WTC11 (cell line): Measurements from ENCODE around the gene MPV17L2. TPM values are rescaled to one million over a fixed set of nuclear protein-coding genes. Genes with fewer than 3 reads are reported as not detected.

ENCODE experiments used
- ATAC-seq: fragments of 200-7000 bp; cut with Tn5 transposase; 2 replicates; pipeline ENCODE4 v1.10.0; 2021; ENCODE audit warnings: mild to moderate bottlenecking, moderate library complexity
- CTCF ChIA-PET: fragments of 300-600 bp; sonication (Branson Sonifier 250); formaldehyde crosslinking; loops from one replicate; lab custom pipeline; 2021; ENCODE audit warnings: antibody characterized with exemption; lab: Charles Lee
- POLR2A ChIA-PET: fragments of 350-600 bp; sonication (Branson Sonifier 250); formaldehyde crosslinking; loops from one replicate; lab custom pipeline; 2021; ENCODE audit warnings: antibody characterized with exemption; lab: Charles Lee
- DNase-seq: peaks from one replicate; pipeline ENCODE4 v3.0.0; 2021; ENCODE audit warnings: low spot score
- H3K27ac Mint-ChIP-seq: 2 replicates; pipeline ENCODE4 v1.8.0; 2021; ENCODE audit warnings: mixed read lengths
- H3K27me3 Mint-ChIP-seq: 2 replicates; pipeline ENCODE4 v1.8.0; 2021; ENCODE audit warnings: low read depth, mild to moderate bottlenecking, moderate library complexity, mixed read lengths
- H3K36me3 Mint-ChIP-seq: 2 replicates; pipeline ENCODE4 v1.8.0; 2021; ENCODE audit warnings: mixed read lengths
- H3K4me1 Mint-ChIP-seq: 2 replicates; pipeline ENCODE4 v1.8.0; 2022; ENCODE audit warnings: mixed read lengths
- H3K4me3 Mint-ChIP-seq: 2 replicates; pipeline ENCODE4 v1.8.0; 2021; ENCODE audit warnings: mild to moderate bottlenecking, moderate library complexity, mixed read lengths
- H3K9me3 Mint-ChIP-seq: 2 replicates; pipeline ENCODE4 v1.8.0; 2021; ENCODE audit warnings: mixed read lengths
- CREB1 ChIP-seq: sonication (generic); formaldehyde crosslinking; IDR thresholded peaks from 2 replicates; pipeline ENCODE4 v1.8.0; 2023; ENCODE audit warnings: mild to moderate bottlenecking, missing genetic modification reagents
- EMX1 ChIP-seq: fragments of 250-450 bp; sonication (Bioruptor Pico); IDR thresholded peaks from 2 replicates; pipeline ENCODE4 v1.8.0; 2021; ENCODE audit warnings: mild to moderate bottlenecking
- ESRRA ChIP-seq: sonication (generic); formaldehyde crosslinking; IDR thresholded peaks from 2 replicates; pipeline ENCODE4 v1.8.1; 2022; ENCODE audit warnings: mild to moderate bottlenecking, missing genetic modification reagents, borderline replicate concordance
- FOXK1 ChIP-seq: sonication (generic); formaldehyde crosslinking; IDR thresholded peaks from 2 replicates; pipeline ENCODE4 v1.8.0; 2022; ENCODE audit warnings: mild to moderate bottlenecking, moderate library complexity, missing genetic modification reagents
- FOXP1 ChIP-seq: sonication (generic); formaldehyde crosslinking; IDR thresholded peaks from 2 replicates; pipeline ENCODE4 v1.8.0; 2022; ENCODE audit warnings: missing genetic modification reagents, mild to moderate bottlenecking, moderate library complexity, borderline replicate concordance
- IRF2 ChIP-seq: sonication (generic); formaldehyde crosslinking; IDR thresholded peaks from 2 replicates; pipeline ENCODE4 v1.8.0; 2022; ENCODE audit warnings: low read depth, missing genetic modification reagents, borderline replicate concordance
- ZNF138 ChIP-seq: sonication (generic); formaldehyde crosslinking; conservative IDR thresholded peaks from 2 replicates; pipeline ENCODE4 v1.8.1; 2022; ENCODE audit warnings: mild to moderate bottlenecking, moderate library complexity, missing genetic modification reagents
- ZNF317 ChIP-seq: sonication (generic); formaldehyde crosslinking; IDR thresholded peaks from 2 replicates; pipeline ENCODE4 v1.8.1; 2023; ENCODE audit warnings: low read depth, mild to moderate bottlenecking, moderate library complexity, missing genetic modification reagents, borderline replicate concordance
- ZNF416 ChIP-seq: fragments of 250-450 bp; sonication (Bioruptor Pico); IDR thresholded peaks from 2 replicates; pipeline ENCODE4 v1.9.0; 2021; ENCODE audit warnings: mild to moderate bottlenecking, inconsistent platforms
- ZNF423 ChIP-seq: fragments of 250-450 bp; sonication (Bioruptor Pico); IDR thresholded peaks from 2 replicates; pipeline ENCODE4 v2.1.2; 2022; ENCODE audit warnings: mild to moderate bottlenecking, moderate library complexity
- total RNA-seq: library from RNA; stranded (reverse); gene quantifications from 3 replicates; pipeline ENCODE4 v1.2.3, GENCODE V29; 2021
- TF ChIP-seq, protein P1 (sequence below): sonication (generic); formaldehyde crosslinking; IDR thresholded peaks from 2 replicates; pipeline ENCODE4 v1.8.0; 2022; ENCODE audit warnings: mild to moderate bottlenecking, missing genetic modification reagents
- TF ChIP-seq, protein P2 (sequence below): sonication (generic); formaldehyde crosslinking; IDR thresholded peaks from 2 replicates; pipeline ENCODE4 v1.8.1; 2022; ENCODE audit warnings: low read depth, missing genetic modification reagents, borderline replicate concordance
- TF ChIP-seq, protein P3 (sequence below): sonication (generic); formaldehyde crosslinking; IDR thresholded peaks from 2 replicates; pipeline ENCODE4 v1.8.1; 2022; ENCODE audit warnings: low read depth, mild to moderate bottlenecking, moderate library complexity, missing genetic modification reagents, borderline replicate concordance
- TF ChIP-seq, protein P4 (sequence below): fragments of 250-450 bp; sonication (Bioruptor Pico); IDR thresholded peaks from 2 replicates; pipeline ENCODE4 v1.9.0; 2021; ENCODE audit warnings: mild to moderate bottlenecking, borderline replicate concordance
- TF ChIP-seq, protein P5 (sequence below): sonication (generic); formaldehyde crosslinking; IDR thresholded peaks from 2 replicates; pipeline ENCODE4 v1.8.1; 2023; ENCODE audit warnings: mild to moderate bottlenecking, missing genetic modification reagents
- TF ChIP-seq, protein P6 (sequence below): sonication (generic); formaldehyde crosslinking; IDR thresholded peaks from 2 replicates; pipeline ENCODE4 v1.8.1; 2022; ENCODE audit warnings: missing genetic modification reagents, borderline replicate concordance
- TF ChIP-seq, protein P7 (sequence below): fragments of 250-450 bp; sonication (Bioruptor Pico); IDR thresholded peaks from 2 replicates; pipeline ENCODE4 v2.1.2; 2022; ENCODE audit warnings: mild to moderate bottlenecking, moderate library complexity
- TF ChIP-seq, protein P8 (sequence below): sonication (generic); formaldehyde crosslinking; IDR thresholded peaks from 2 replicates; pipeline ENCODE4 v1.8.0; 2023; ENCODE audit warnings: missing genetic modification reagents

MPV17L2 gene
- total RNA-seq, 1 experiment from 2014 or later: 29.8 TPM

DNA sequence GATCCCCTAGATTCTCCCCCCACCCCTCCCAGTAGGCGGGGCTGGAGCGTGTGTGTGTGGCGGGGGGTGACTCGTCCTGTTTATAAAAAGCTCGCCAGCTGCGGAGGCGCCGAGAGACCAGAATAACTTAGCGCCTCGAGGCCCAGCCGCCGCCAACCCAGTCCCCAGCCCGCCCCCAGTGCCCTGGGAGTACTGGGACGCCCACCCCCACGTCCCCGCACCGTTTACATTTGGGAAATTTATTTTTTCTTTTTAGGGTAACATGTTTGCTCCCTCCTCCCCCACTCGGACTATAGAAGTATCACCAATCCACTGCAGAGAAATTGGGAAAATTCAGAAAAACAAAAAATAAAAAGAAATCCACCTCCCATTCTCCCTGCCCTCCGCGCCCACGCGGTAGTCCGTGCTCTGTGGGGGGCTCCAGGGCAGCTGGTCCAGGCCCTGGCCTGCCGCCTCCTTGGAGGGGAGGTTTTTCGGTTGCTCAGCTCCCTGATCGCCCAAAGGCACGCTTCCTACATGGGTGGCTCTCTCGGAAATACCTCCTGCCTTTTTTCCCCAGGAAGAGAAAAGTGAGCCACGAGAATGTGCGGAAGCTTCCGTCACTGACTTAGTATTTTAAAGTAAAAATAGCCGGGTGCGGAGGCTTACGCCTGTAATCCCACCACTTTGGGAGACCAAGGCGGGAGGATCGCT lies 12.3 kb downstream of the MPV17L2 start:
- H3K27ac Mint-ChIP-seq: peak overlapping the region; percentile 99
- no peaks in the 10 kb centered on the region for H3K9me3 Mint-ChIP-seq
- TF ChIP-seq, protein P1, sequence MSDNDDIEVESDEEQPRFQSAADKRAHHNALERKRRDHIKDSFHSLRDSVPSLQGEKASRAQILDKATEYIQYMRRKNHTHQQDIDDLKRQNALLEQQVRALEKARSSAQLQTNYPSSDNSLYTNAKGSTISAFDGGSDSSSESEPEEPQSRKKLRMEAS (CRISPR knock-in tag): 0 out of 2 replicates have a peak, but pooled peaks have one; percentile 22
- TF ChIP-seq, protein P2, sequence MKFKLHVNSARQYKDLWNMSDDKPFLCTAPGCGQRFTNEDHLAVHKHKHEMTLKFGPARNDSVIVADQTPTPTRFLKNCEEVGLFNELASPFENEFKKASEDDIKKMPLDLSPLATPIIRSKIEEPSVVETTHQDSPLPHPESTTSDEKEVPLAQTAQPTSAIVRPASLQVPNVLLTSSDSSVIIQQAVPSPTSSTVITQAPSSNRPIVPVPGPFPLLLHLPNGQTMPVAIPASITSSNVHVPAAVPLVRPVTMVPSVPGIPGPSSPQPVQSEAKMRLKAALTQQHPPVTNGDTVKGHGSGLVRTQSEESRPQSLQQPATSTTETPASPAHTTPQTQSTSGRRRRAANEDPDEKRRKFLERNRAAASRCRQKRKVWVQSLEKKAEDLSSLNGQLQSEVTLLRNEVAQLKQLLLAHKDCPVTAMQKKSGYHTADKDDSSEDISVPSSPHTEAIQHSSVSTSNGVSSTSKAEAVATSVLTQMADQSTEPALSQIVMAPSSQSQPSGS (CRISPR knock-in tag): no peak
- TF ChIP-seq, protein P3, sequence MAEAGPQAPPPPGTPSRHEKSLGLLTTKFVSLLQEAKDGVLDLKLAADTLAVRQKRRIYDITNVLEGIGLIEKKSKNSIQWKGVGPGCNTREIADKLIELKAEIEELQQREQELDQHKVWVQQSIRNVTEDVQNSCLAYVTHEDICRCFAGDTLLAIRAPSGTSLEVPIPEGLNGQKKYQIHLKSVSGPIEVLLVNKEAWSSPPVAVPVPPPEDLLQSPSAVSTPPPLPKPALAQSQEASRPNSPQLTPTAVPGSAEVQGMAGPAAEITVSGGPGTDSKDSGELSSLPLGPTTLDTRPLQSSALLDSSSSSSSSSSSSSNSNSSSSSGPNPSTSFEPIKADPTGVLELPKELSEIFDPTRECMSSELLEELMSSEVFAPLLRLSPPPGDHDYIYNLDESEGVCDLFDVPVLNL: no peak
- TF ChIP-seq, protein P4, sequence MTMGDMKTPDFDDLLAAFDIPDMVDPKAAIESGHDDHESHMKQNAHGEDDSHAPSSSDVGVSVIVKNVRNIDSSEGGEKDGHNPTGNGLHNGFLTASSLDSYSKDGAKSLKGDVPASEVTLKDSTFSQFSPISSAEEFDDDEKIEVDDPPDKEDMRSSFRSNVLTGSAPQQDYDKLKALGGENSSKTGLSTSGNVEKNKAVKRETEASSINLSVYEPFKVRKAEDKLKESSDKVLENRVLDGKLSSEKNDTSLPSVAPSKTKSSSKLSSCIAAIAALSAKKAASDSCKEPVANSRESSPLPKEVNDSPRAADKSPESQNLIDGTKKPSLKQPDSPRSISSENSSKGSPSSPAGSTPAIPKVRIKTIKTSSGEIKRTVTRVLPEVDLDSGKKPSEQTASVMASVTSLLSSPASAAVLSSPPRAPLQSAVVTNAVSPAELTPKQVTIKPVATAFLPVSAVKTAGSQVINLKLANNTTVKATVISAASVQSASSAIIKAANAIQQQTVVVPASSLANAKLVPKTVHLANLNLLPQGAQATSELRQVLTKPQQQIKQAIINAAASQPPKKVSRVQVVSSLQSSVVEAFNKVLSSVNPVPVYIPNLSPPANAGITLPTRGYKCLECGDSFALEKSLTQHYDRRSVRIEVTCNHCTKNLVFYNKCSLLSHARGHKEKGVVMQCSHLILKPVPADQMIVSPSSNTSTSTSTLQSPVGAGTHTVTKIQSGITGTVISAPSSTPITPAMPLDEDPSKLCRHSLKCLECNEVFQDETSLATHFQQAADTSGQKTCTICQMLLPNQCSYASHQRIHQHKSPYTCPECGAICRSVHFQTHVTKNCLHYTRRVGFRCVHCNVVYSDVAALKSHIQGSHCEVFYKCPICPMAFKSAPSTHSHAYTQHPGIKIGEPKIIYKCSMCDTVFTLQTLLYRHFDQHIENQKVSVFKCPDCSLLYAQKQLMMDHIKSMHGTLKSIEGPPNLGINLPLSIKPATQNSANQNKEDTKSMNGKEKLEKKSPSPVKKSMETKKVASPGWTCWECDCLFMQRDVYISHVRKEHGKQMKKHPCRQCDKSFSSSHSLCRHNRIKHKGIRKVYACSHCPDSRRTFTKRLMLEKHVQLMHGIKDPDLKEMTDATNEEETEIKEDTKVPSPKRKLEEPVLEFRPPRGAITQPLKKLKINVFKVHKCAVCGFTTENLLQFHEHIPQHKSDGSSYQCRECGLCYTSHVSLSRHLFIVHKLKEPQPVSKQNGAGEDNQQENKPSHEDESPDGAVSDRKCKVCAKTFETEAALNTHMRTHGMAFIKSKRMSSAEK: no peak
- POLR2A ChIA-PET: interaction anchor here (0.6 to 4.0 kb wide), 12 partner anchors 14 to 181 kb away, joined by 3 to 34 read pairs (median 4); partner anchors contain the start of genes GDF15, JUND and LSM4
- CTCF ChIA-PET: interaction anchor here (0.6 to 9.7 kb wide), 18 partner anchors 9 to 389 kb away, joined by 3 to 369 read pairs (median 7); partner anchors contain the start of genes JUND and MPV17L2
- H3K27me3 Mint-ChIP-seq: no peaks in the 10 kb centered on the region
- DNase-seq (peak; percentile 68), ATAC-seq (no peak)
- peaks cover 7% of the 10 kb centered on the region for H3K36me3 Mint-ChIP-seq
- H3K4me3 Mint-ChIP-seq: peak overlapping the region; percentile 86
- peaks cover 22% of the 10 kb centered on the region for H3K4me1 Mint-ChIP-seq

DNA sequence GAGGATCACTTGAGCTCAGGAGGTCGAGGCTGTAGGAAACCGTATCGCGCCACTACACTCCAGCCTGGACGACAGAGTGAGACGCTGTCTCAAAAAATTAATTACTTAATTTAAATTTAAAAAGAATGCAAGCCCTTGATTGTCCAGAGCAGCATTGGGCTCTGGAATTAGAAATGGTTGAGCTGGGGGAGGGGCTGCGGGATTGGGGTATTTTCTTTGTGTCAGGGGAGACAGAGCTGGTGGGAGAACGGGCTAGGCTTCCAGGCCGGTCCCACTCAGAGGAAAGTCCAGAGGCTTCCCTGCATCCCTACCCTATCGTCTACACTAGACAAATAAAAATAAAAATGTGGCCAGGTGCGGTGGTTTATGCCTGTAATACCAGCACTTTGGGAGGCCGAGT lies 13.0 kb downstream of the MPV17L2 start:
- no peaks in the 10 kb centered on the region for H3K9me3 Mint-ChIP-seq
- CTCF ChIA-PET: interaction anchor here (0.6 to 9.7 kb wide), 13 partner anchors 13 to 423 kb away, joined by 3 to 369 read pairs (median 13); partner anchors contain the start of genes JUND and MPV17L2
- H3K4me3 Mint-ChIP-seq: peak overlapping the region; percentile 86
- H3K36me3 Mint-ChIP-seq: peaks cover 6% of the 10 kb centered on the region
- H3K27ac Mint-ChIP-seq: peak overlapping the region; percentile 79
- no peak for DNase-seq
- peaks cover 22% of the 10 kb centered on the region for H3K4me1 Mint-ChIP-seq
- POLR2A ChIA-PET: interaction anchor here (0.6 to 4.0 kb wide), 7 partner anchors 16 to 117 kb away, joined by 3 to 34 read pairs (median 3); partner anchors contain the start of genes JUND and LSM4
- no peak for ATAC-seq
- no peaks in the 10 kb centered on the region for H3K27me3 Mint-ChIP-seq
- TF ChIP-seq CREB1 (CRISPR knock-in tag) (no peak), ZNF317 (CRISPR knock-in tag) (no peak), FOXP1 (no peak), FOXK1 (CRISPR knock-in tag) (no peak), IRF2 (no peak), ZNF423 (CRISPR knock-in tag) (no peak), ZNF416 (CRISPR knock-in tag) (no peak), ZNF138 (CRISPR knock-in tag) (no peak), ESRRA (CRISPR knock-in tag) (no peak), EMX1 (CRISPR knock-in tag) (no peak)
- TF ChIP-seq, protein P5, sequence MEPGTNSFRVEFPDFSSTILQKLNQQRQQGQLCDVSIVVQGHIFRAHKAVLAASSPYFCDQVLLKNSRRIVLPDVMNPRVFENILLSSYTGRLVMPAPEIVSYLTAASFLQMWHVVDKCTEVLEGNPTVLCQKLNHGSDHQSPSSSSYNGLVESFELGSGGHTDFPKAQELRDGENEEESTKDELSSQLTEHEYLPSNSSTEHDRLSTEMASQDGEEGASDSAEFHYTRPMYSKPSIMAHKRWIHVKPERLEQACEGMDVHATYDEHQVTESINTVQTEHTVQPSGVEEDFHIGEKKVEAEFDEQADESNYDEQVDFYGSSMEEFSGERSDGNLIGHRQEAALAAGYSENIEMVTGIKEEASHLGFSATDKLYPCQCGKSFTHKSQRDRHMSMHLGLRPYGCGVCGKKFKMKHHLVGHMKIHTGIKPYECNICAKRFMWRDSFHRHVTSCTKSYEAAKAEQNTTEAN (CRISPR knock-in tag): no peak
- TF ChIP-seq, protein P6, sequence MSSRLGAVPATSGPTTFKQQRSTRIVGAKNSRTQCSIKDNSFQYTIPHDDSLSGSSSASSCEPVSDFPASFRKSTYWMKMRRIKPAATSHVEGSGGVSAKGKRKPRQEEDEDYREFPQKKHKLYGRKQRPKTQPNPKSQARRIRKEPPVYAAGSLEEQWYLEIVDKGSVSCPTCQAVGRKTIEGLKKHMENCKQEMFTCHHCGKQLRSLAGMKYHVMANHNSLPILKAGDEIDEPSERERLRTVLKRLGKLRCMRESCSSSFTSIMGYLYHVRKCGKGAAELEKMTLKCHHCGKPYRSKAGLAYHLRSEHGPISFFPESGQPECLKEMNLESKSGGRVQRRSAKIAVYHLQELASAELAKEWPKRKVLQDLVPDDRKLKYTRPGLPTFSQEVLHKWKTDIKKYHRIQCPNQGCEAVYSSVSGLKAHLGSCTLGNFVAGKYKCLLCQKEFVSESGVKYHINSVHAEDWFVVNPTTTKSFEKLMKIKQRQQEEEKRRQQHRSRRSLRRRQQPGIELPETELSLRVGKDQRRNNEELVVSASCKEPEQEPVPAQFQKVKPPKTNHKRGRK (CRISPR knock-in tag): no peak
- TF ChIP-seq, protein P7, sequence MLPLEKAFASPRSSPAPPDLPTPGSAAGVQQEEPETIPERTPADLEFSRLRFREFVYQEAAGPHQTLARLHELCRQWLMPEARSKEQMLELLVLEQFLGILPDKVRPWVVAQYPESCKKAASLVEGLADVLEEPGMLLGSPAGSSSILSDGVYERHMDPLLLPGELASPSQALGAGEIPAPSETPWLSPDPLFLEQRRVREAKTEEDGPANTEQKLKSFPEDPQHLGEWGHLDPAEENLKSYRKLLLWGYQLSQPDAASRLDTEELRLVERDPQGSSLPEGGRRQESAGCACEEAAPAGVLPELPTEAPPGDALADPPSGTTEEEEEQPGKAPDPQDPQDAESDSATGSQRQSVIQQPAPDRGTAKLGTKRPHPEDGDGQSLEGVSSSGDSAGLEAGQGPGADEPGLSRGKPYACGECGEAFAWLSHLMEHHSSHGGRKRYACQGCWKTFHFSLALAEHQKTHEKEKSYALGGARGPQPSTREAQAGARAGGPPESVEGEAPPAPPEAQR (CRISPR knock-in tag): no peak
- TF ChIP-seq, protein P8, sequence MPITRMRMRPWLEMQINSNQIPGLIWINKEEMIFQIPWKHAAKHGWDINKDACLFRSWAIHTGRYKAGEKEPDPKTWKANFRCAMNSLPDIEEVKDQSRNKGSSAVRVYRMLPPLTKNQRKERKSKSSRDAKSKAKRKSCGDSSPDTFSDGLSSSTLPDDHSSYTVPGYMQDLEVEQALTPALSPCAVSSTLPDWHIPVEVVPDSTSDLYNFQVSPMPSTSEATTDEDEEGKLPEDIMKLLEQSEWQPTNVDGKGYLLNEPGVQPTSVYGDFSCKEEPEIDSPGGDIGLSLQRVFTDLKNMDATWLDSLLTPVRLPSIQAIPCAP (CRISPR knock-in tag): no peak
